ENCODE data around the gene CYP24A1.
A peak's percentile ranks its signal among the peaks of the same experiment; 100 is the strongest.

The CYP24A1 gene

GRCh38 chr20:54219751-54220426 is 46.1 kb upstream of the CYP24A1 start:
- H3K36me3 Mint-ChIP-seq (ENCODE audit: low read depth), result peaks cover 26% of the 10 kb centered on the region
- no peak overlapping the region for H3K4me3 Mint-ChIP-seq
- peaks cover 3% of the 10 kb centered on the region for H3K27me3 Mint-ChIP-seq (ENCODE audit: low read depth)
- H3K9me3 Mint-ChIP-seq, result no peaks in the 10 kb centered on the region
- H3K27ac Mint-ChIP-seq, result no peak overlapping the region
- H3K4me1 Mint-ChIP-seq, result peaks cover 41% of the 10 kb centered on the region
- TF ChIP-seq CTCF (IDR thresholded peaks at IDR 0.05; ENCODE audit: unreplicated experiment in 3 of 3), result peak; percentile 64 to 69 (median 65)

- H3K27ac Mint-ChIP-seq, result peak overlapping the region in 2 of 3 experiments; percentile 48 to 68
- H3K36me3 Mint-ChIP-seq (ENCODE audit: low read depth), result peaks cover 26% of the 10 kb centered on the region
- H3K4me3 Mint-ChIP-seq, result no peak overlapping the region
- peaks cover 3% of the 10 kb centered on the region for H3K27me3 Mint-ChIP-seq (ENCODE audit: low read depth)
- no peak for TF ChIP-seq CTCF (IDR thresholded peaks at IDR 0.05; ENCODE audit: unreplicated experiment in 3 of 3)
- no peaks in the 10 kb centered on the region for H3K9me3 Mint-ChIP-seq
- peaks cover 48% of the 10 kb centered on the region for H3K4me1 Mint-ChIP-seq
These were observed 44.7 kb upstream of the CYP24A1 start for GRCh38 chr20:54218470-54218869.

- Mint-ChIP-seq H3K27me3 (ENCODE audit: low read depth) (peaks cover 3% of the 10 kb centered on the region), H3K9me3 (no peaks in the 10 kb centered on the region), H3K27ac (no peak overlapping the region), H3K36me3 (ENCODE audit: low read depth) (peaks cover 29% of the 10 kb centered on the region), H3K4me3 (no peak overlapping the region), H3K4me1 (peaks cover 51% of the 10 kb centered on the region)
- no peak for TF ChIP-seq CTCF (IDR thresholded peaks at IDR 0.05; ENCODE audit: unreplicated experiment in 3 of 3)
These were observed 44.0 kb upstream of the CYP24A1 start for GRCh38 chr20:54217762-54218161.

- TF ChIP-seq CTCF (IDR thresholded peaks at IDR 0.05; ENCODE audit: unreplicated experiment in 3 of 3), result no peak
These were observed 41.5 kb upstream of the CYP24A1 start for GRCh38 chr20:54215157-54215789.

GRCh38 chr20:54214566-54214965 is 40.8 kb upstream of the CYP24A1 start:
- Mint-ChIP-seq H3K27ac (peak overlapping the region in 2 of 3 experiments; percentile 54 to 73), H3K27me3 (ENCODE audit: low read depth) (no peaks in the 10 kb centered on the region), H3K4me1 (peaks cover 50% of the 10 kb centered on the region), H3K4me3 (peak overlapping the region; percentile 4 to 95 (median 89)), H3K9me3 (no peaks in the 10 kb centered on the region), H3K36me3 (ENCODE audit: low read depth) (peaks cover 46% of the 10 kb centered on the region)
- TF ChIP-seq CTCF (IDR thresholded peaks at IDR 0.05; ENCODE audit: unreplicated experiment in 3 of 3), result no peak

More at GRCh38 chr20:54215157-54215789, 41.5 kb upstream of the CYP24A1 start:
- Mint-ChIP-seq H3K36me3 (ENCODE audit: low read depth) (peaks cover 42% of the 10 kb centered on the region), H3K4me3 (peak overlapping the region in 1 of 3 experiments; percentile 48), H3K4me1 (peaks cover 43% of the 10 kb centered on the region), H3K27ac (no peak overlapping the region), H3K9me3 (no peaks in the 10 kb centered on the region), H3K27me3 (ENCODE audit: low read depth) (no peaks in the 10 kb centered on the region)
